GM10266 (cell line): ENCODE results near the gene GALNT10.

ENCODE experiments used
- DNase-seq: peaks from one replicate; pipeline ENCODE4 v3.0.0; 2012; ENCODE audit errors: extremely low spot score
- CTCF ChIP-seq: IDR thresholded peaks from 2 replicates; pipeline ENCODE4 v1.5.1; 2012; ENCODE audit warnings: mild to moderate bottlenecking, low read depth; ENCODE audit not compliant: control insufficient read depth, insufficient read depth; ENCODE audit errors: missing control alignments

Gene GALNT10

GRCh38 chr5:154291917-154292316 lies 101.4 kb downstream of the GALNT10 start:
- no peak for TF ChIP-seq CTCF
- no peak for DNase-seq

GRCh38 chr5:154293219-154293618 lies 102.7 kb downstream of the GALNT10 start:
- no peak for TF ChIP-seq CTCF
- no peak for DNase-seq

GRCh38 chr5:154295551-154295950 lies 105.0 kb downstream of the GALNT10 start:
- TF ChIP-seq CTCF: no peak
- no peak for DNase-seq

- TF ChIP-seq CTCF: no peak
- no peak for DNase-seq
Measured at GRCh38 chr5:154296525-154297159, 106.1 kb downstream of the GALNT10 start.

GRCh38 chr5:154298065-154298464 lies 107.5 kb downstream of the GALNT10 start:
- no peak for DNase-seq
- TF ChIP-seq CTCF: no peak

- no peak for TF ChIP-seq CTCF
- DNase-seq: no peak
Measured at GRCh38 chr5:154300207-154300883, 109.8 kb downstream of the GALNT10 start.

GRCh38 chr5:154301726-154302125 lies 111.2 kb downstream of the GALNT10 start:
- no peak for TF ChIP-seq CTCF
- DNase-seq: no peak
